HG03432 (cell line): ENCODE results near the gene MTHFSD.
A peak's percentile ranks its signal among the peaks of the same experiment; 100 is the strongest.

ENCODE experiments used
- ATAC-seq: cut with Tn5 transposase; IDR thresholded peaks from one replicate; pipeline ENCODE4 v1.9.1; 2021; ENCODE audit warnings: mild to moderate bottlenecking, moderate library complexity; ENCODE audit not compliant: unreplicated experiment

MTHFSD gene

DNA sequence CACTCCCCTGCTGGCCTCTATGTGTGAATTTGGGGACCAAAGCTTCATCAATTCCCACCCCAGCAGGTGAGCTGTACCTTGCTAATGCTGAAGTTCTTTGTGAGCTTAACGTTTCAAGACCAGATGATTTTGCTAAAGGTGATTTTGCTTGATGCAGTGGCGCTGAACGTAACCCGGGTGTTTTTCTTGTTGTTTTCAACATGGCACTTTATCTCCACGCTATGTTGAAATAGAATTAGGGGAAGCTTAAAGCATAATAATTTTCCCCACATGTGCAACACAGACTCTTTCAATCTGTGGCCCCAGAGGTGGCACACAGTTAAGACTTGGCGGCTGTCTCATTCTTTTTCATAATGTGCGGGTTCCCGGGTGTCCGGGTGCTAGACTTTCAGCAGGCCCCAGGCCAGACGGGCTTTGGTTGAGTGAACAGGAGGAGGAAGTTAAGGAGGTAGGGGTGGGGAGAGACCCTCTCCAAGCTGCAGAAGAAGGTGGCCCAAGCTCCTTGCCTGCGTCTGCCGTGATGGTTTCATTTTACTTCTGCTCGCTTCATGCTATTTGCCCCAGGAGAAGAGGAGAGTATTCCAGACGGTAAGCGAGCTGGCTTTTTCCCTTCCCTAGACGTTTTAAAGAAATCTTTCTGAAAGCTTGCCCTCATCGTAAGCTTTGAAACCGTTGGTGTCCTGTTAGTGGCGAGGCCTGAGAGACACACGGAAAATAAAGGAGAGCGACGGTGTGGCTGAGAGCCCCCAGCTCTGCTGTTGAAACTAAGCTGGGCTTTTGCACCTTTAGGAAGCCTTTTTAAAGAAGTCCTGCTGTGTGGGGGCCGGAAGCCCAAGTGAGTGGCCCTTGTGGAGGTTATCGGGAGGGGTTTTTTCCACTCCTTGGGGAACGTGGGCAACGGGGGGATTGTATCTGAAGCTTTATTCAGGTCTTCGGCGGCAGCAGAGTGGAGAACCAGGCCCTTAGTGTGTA, 15.8 kb upstream of the MTHFSD start:
- ATAC-seq, result no peak

DNA sequence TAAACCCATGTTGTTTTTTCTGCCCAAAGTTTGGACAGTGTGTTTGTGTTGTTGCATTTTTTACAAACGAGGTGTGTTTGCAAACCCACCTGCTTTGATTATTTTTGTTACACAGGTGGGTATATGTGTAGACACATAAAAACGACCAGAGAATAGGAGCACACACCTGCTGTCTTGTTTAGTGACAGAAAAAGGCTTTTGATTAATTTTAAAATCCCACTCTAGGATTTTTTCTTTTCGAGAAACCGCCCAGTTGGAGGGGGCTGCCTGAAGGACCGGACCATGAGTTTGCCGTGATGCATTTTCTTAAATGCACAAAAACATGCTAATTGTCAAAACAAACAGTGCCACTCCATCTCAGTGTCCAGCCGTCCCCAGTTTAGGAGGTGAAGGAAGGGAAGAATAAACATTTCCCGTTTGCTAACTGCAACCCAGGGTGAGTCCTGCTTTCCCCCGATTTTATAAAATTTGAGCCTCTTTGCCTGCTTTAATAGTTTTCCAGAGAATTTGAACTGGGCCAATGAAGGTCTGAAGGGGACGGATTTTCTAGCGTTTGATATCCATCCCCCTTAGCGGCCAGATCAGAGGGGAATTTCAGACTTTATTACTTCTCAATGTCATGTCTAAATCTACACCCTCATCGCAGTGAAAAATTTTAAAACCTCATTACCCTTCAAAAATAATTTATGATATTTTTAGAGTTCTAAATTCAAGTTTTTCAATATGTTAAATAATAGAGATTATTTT, 14.8 kb upstream of the MTHFSD start:
- ATAC-seq, result no peak

DNA sequence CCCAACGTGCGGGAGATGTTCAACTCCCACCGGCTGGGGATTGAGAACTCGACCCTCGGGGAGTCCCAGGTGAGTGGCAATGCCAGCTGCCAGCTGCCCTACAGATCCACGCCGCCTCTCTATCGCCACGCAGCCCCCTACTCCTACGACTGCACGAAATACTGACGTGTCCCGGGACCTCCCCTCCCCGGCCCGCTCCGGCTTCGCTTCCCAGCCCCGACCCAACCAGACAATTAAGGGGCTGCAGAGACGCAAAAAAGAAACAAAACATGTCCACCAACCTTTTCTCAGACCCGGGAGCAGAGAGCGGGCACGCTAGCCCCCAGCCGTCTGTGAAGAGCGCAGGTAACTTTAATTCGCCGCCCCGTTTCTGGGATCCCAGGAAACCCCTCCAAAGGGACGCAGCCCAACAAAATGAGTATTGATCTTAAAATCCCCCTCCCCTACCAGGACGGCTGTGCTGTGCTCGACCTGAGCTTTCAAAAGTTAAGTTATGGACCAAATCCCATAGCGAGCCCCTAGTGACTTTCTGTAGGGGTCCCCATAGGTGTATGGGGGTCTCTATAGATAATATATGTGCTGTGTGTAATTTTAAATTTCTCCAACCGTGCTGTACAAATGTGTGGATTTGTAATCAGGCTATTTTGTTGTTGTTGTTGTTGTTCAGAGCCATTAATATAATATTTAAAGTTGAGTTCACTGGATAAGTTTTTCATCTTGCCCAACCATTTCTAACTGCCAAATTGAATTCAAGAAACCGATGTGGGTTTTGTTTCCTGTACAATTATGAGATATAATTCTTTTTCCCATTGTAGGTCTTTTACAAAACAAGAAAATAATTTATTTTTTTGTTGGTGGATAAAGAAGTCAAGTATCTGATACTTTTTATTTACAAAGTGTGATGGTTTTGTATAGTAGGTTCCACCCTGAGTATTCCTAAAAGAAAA, 13.9 kb upstream of the MTHFSD start:
- ATAC-seq, result no peak

DNA sequence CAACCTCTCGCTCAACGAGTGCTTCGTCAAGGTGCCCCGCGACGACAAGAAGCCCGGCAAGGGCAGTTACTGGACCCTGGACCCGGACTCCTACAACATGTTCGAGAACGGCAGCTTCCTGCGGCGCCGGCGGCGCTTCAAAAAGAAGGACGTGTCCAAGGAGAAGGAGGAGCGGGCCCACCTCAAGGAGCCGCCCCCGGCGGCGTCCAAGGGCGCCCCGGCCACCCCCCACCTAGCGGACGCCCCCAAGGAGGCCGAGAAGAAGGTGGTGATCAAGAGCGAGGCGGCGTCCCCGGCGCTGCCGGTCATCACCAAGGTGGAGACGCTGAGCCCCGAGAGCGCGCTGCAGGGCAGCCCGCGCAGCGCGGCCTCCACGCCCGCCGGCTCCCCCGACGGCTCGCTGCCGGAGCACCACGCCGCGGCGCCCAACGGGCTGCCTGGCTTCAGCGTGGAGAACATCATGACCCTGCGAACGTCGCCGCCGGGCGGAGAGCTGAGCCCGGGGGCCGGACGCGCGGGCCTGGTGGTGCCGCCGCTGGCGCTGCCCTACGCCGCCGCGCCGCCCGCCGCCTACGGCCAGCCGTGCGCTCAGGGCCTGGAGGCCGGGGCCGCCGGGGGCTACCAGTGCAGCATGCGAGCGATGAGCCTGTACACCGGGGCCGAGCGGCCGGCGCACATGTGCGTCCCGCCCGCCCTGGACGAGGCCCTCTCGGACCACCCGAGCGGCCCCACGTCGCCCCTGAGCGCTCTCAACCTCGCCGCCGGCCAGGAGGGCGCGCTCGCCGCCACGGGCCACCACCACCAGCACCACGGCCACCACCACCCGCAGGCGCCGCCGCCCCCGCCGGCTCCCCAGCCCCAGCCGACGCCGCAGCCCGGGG, 12.9 kb upstream of the MTHFSD start:
- no peak for ATAC-seq

DNA sequence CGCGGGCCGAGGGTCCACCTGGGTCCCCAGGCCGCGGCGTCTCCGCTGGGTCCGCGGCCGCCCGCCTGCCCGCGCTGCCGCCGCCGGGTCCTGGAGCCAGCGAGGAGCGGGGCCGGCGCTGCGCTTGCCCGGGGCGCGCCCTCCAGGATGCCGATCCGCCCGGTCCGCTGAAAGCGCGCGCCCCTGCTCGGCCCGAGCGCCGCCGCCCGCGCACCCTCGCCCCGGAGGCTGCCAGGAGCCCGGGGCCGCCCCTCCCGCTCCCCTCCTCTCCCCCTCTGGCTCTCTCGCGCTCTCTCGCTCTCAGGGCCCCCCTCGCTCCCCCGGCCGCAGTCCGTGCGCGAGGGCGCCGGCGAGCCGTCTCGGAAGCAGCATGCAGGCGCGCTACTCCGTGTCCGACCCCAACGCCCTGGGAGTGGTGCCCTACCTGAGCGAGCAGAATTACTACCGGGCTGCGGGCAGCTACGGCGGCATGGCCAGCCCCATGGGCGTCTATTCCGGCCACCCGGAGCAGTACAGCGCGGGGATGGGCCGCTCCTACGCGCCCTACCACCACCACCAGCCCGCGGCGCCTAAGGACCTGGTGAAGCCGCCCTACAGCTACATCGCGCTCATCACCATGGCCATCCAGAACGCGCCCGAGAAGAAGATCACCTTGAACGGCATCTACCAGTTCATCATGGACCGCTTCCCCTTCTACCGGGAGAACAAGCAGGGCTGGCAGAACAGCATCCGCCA, 12.1 kb upstream of the MTHFSD start:
- ATAC-seq, result no peak

DNA sequence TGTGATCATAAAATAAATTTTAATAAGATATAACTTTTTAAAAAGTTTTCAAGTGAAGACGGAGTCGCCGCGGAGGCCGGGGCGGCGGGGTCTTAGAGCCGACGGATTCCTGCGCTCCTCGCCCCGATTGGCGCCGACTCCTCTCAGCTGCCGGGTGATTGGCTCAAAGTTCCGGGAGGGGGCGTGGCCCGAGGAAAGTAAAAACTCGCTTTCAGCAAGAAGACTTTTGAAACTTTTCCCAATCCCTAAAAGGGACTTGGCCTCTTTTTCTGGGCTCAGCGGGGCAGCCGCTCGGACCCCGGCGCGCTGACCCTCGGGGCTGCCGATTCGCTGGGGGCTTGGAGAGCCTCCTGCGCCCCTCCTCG, 11.5 kb upstream of the MTHFSD start, which contains the start of gene FOXC2:
Gene FOXC2, plus strand, starts transcription at position 229 of the 365 bp plus-strand sequence. CDS start 507 bp downstream, outside the sequence.
- no peak for ATAC-seq

DNA sequence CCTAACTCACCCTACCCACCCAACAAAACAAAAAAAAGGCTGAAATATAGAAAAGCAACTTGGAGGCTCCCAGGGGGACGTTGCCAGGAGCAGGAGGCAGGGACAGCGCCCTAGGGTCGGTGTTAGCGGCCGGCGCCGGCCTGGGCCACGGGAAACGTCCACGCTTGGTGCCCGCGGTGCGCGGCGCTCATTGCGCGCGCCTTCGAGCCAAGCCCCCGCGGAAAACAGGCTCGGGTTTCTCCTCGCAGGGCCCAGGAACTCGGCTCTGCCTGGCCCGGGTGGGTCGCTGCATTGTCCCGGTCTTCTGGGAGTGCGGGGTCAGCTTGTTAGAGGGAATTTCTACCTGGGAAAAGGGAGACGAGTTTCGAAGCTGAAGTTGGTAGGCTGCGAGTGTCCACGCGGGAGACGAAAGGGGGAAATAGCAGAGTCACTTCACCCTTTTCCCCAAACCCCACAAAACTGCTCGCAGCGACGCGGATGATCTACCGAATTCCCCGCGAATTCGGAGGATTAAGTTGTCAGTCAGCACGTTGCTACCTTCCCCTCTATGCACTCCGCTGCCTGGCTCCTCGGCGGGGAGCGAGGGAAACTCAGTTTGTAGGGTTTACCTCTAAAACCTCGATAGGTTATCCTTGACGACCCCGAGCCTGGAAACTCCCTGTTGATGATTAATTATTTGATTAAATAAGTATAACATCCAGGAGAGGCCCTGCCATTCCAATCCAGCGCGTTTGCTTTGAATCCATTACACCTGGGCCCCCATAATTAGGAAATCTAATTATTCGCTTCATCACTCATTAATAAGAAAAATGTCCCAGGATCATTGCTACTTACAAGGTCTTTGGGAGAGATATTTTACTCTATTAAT, 10.8 kb upstream of the MTHFSD start:
- ATAC-seq, result no peak

DNA sequence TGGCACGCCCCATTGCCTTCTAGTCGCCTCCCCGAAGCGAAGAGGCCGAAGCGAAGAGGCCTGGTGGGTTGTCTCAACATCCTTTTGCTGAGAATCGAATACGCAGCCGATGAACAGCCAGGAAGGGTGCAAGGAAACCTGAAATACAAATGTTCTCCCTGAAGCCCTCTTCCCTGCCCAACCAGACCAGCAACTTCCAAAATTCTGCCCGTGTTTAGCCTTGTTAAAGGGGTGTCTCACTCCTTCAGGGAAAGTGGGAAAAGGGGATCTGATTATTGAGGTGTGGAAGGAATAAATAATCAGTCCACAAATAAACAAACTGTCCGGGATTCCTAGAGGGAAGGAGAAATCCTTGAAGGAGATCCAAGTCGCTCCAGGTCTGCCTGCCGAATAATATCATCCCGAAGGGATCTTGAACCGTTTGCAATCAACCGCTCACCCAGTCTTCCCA, 10.2 kb upstream of the MTHFSD start:
- no peak for ATAC-seq

DNA sequence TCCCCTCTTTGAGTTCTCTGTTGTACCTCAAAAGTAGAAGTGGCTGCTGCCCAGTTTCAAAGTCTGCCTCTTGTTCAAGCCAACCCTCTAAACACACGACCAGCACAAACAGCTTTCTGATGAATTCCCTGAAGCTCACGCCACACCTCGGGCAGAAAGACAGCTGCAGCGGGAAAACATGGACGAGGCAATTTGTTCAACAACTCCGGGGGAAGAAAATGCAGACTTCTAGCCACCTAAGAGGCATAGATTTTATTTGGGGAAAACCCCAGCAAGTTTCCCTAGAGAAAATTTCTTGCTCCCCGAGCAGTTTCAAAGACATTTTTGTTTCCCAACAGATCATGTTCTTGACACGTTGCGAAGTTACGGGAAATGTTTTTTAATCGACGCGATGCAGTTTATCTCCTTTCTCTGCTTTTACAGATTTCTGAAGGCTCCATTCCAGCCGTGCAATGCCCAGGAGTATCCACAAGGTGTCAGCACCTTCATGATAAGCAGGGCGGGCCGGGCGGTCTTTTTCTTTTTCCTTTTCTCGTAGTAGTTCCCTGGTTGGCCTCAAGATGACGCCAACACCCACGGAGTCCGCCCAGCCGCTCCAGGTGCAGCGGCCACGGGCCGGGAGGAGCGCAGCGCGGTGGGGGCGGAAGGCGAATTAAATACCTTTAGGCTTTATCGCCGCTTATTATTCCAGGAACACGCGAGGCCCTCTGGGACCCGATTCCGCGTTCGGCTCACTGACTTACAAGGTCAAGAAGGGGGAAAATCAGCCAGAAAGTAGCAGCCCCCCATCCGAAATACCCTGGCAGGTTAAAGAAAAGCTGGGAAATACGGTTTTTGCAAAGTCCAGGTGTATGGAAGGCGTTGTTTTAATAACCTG, 8.7 kb upstream of the MTHFSD start:
- peak; percentile 72 for ATAC-seq

DNA sequence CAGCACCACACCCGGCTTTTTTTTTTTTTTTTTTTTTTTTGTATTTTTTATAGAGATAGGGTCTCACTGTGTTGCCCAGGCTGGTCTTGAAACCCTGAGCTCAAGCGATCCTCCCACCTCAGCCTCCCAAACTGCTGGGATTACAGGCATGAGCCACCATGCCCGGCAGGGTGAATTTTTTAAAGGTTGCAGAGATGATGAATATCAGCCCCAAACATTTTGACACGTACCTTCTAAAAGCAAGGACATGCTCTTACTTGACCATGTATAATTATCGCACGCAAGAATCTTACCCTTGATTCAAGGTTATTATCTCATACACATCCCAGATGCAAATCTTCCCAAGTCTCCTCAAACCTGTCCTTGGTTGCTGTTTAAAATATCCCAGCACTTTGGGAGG, 7.3 kb upstream of the MTHFSD start:
- no peak for ATAC-seq

DNA sequence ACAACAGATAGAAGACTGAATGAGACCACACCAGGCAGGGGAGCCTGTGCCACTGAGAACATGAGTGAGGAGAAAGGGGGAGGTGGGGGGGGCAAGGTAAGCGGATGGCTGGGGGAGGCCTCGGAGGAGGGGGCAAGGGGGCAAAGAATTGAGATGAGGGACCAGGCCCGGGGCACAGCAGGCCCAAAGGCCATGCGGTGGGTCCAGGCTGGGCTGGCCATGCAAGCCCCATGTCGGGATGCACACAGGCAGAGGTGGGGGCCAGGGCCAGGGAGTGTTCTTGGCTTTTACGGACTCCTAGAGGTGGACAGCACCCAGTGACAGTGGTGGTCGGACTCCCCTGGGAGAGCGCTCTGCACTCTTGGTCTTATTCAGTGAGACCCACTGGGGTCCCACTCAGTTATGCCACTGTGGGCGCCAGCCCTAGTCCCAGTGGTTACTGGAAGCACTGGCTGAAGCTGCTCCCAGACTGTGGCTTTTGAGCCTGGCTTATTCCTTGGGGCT, 4.8 kb upstream of the MTHFSD start:
- ATAC-seq, result no peak

DNA sequence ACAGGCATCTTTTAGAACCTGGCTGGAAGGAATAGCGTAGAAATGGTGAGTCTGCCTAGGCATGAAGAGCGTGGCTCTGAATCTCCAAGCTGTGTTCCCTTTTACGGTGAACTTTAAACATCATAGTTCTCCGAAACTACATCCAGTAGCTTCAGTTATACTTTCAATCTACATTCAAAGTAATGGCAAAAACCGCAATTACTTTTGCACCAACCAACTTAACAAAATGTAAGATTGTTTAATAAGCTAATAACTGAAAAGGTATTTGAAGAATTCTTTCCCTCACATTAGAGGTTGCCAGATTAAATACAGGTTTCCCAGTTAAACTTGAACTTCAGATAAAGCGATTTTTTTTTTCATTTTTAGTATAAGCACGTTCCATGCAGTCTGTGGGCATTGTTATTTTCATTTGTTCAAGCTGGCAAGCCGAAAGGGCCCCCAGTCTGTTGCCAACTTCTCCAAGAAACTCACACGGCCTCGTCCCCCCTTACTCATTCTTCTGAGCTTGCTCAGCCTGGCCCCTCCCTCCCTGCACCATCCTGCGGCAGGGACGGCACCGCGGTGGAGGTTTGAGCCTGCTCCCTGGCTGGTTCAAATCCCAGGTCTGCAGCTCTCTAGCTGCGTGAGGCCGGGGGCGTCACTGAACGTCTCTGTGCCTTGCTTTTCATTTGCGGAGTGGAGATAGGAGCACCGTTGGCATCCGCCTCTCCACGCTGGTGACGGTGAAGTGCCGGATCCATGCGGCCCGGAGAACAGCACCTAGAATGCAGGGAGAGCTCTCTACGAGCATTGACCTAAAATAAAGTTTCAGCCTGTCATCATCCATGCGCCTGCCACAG, 3.5 kb upstream of the MTHFSD start:
- no peak for ATAC-seq

DNA sequence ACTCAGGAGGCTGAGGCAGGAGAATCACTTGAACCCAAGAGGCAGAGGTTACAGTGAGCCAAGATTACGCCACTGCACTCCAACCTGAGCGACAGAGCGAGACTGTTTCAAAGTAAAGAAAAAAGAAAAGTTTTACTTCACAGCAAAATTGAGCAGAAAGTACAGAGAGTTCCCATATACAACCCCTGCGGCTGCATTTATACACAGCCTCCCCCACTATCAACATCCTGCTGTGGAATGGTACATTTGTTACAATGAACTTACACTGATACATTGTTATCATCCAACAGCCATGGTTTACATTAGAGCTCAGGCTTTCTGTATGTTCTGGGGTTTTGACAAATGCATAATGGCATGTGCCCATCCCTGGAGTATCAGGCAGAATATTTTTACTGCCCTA, 2.6 kb upstream of the MTHFSD start:
- no peak for ATAC-seq

DNA sequence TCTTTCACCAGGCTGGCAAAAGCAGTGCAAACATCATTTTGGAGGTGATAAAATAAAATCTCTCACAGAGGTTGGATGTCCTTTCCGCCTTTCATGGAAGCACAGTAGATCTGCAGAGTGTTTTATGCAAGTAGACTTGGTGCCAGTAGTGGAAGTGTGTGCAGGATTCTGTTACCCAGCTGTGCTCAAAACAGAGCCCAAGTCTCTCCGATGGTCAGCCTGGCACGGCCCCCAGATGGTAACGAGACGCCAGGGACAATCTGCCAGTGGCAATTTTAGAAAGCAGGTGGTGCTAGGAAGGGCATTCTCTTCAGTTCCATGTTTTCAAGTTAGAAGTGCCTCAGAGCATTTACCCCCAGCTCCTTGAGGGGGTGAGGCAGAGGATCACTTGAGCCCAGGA, 1.5 kb upstream of the MTHFSD start:
- ATAC-seq, result no peak

DNA sequence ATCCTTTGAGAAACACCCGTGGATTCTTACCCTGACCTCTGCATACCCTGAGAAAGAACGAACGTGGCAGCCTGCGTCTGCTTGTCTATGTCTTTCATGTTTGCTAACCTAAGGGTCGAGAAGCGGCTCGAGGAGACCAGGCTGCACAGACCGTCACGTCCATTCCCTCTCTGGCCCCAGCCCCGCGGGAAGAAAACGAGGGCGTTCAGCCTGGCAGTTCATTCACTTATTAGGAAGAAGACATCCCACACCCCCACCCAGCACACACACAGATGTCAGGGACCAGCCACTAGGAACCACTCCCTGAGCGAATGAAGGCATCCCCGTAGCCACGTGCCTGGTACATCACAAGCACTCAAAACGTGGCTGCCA, 655 bp upstream of the MTHFSD start:
- ATAC-seq, result no peak

DNA sequence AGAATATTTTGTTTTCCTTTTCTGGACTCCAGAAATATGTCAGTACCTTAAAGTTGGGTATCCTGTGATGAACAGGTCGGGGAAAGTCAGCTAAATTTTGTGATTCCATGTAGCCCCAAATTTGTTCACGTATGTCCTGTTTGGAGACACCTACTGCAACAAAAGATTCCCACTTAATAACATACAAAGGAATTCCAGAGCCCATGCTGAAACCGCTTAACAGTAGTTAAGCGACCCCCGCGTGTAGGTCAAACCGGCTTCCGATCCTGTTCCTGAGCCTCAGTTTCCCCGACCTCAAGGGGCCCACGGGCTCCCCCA, 477 bp downstream of the MTHFSD start:
- no peak for ATAC-seq
